Testis (tissue), 2 donors: ENCODE measurements around the gene TFCP2L1.

ENCODE experiments used
- POLR2A ChIP-seq: fragments of 450-650 bp; IDR thresholded peaks from one replicate; pipeline ENCODE4 v1.6.1; 2017; ENCODE audit warnings: antibody characterized with exemption, mild to moderate bottlenecking, moderate library complexity
- TF ChIP-seq, protein P1 (sequence below), 3 experiments: fragments of 450-650 bp in 2 of 3; fragments of 200-600 bp in 1 of 3; sonication (generic) in 1 of 3; IDR thresholded peaks; one replicate each; pipeline ENCODE4 v1.5.1; 2016 to 2019; ENCODE audit warnings: antibody characterized with exemption in 3 of 3, mild to moderate bottlenecking in 2 of 3, moderate library complexity in 1 of 3

DNA sequence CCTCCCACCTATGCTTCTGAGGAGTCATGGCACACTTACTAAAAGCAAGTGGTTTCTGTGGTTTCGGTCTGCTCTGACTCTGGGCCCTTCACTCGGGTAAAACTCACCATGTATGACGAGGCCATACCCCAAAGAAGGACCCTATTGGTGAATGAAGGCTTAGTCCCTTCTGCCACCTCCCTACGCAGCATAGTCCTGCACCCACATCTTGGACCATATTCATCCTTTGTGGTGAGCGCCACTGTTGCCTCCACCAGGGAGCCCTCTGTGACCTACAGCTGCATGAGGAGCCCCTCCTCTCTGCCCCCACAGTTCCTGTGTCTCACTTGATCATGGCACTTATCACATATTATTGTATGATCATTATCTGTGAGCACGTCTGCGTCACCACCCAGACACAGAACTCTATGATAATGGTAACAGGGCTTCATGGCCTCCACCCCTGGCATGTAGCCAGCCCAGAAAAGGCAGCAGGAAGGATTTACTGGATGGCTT lies 113.3 kb downstream of the TFCP2L1 start:
- TF ChIP-seq, protein P1, sequence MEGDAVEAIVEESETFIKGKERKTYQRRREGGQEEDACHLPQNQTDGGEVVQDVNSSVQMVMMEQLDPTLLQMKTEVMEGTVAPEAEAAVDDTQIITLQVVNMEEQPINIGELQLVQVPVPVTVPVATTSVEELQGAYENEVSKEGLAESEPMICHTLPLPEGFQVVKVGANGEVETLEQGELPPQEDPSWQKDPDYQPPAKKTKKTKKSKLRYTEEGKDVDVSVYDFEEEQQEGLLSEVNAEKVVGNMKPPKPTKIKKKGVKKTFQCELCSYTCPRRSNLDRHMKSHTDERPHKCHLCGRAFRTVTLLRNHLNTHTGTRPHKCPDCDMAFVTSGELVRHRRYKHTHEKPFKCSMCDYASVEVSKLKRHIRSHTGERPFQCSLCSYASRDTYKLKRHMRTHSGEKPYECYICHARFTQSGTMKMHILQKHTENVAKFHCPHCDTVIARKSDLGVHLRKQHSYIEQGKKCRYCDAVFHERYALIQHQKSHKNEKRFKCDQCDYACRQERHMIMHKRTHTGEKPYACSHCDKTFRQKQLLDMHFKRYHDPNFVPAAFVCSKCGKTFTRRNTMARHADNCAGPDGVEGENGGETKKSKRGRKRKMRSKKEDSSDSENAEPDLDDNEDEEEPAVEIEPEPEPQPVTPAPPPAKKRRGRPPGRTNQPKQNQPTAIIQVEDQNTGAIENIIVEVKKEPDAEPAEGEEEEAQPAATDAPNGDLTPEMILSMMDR (IDR thresholded peaks at IDR 0.05) = no peak
- no peak for TF ChIP-seq POLR2A
